GM23338 (cell line): ENCODE results near the gene ZSCAN32. TPM values are rescaled to one million over a fixed set of nuclear protein-coding genes. Genes with fewer than 3 reads are reported as not detected.

Experiments
- ATAC-seq: fragments of 200-7000 bp; cut with Tn5 transposase; 3 replicates; pipeline ENCODE4 v1.9.1; 2020
- DNase-seq: peaks from one replicate; pipeline ENCODE4 v3.0.0-alpha.2; 2015; ENCODE audit warnings: low spot score
- H2AFZ ChIP-seq: fragments of 200-600 bp; sonication (generic); 2 replicates; pipeline ENCODE4 v1.8.0; 2016; ENCODE audit warnings: antibody characterized with exemption, mild to moderate bottlenecking, moderate library complexity
- H3F3A ChIP-seq: fragments of 200-600 bp; sonication (generic); replicated peaks from 2 replicates; pipeline ENCODE4 v1.8.0; 2017; ENCODE audit warnings: antibody characterized with exemption, mixed run types, low read depth
- H3K27ac ChIP-seq: fragments of 200-600 bp; sonication (generic); 2 replicates; pipeline ENCODE4 v1.6.1; 2016; ENCODE audit warnings: low read depth
- H3K27me3 ChIP-seq: fragments of 200-600 bp; sonication (generic); 2 replicates; pipeline ENCODE4 v1.8.0; 2016; ENCODE audit warnings: mild to moderate bottlenecking, mixed run types, moderate library complexity; ENCODE audit not compliant: insufficient read depth
- H3K36me3 ChIP-seq: fragments of 200-600 bp; sonication (generic); 2 replicates; pipeline ENCODE4 v1.8.0; 2016; ENCODE audit warnings: mild to moderate bottlenecking; ENCODE audit not compliant: insufficient read depth
- H3K4me1 ChIP-seq: fragments of 200-600 bp; sonication (generic); 2 replicates; pipeline ENCODE4 v1.8.0; 2016; ENCODE audit warnings: mild to moderate bottlenecking, moderate library complexity; ENCODE audit not compliant: insufficient read depth
- H3K4me2 ChIP-seq: fragments of 200-600 bp; sonication (generic); 2 replicates; pipeline ENCODE4 v1.7.1; 2017; ENCODE audit warnings: mixed run types
- H3K4me3 ChIP-seq: fragments of 200-600 bp; sonication (generic); 2 replicates; pipeline ENCODE4 v1.6.1; 2016; ENCODE audit warnings: mixed run types
- H3K79me2 ChIP-seq: fragments of 200-600 bp; sonication (generic); replicated peaks from 2 replicates; pipeline ENCODE4 v1.8.0; 2017; ENCODE audit warnings: mild to moderate bottlenecking; ENCODE audit not compliant: insufficient read depth
- H3K9me2 ChIP-seq: fragments of 200-600 bp; sonication (generic); 2 replicates; pipeline ENCODE4 v1.8.0; 2017; ENCODE audit not compliant: insufficient read depth
- H4K20me1 ChIP-seq: fragments of 200-600 bp; sonication (generic); replicated peaks from 2 replicates; pipeline ENCODE4 v1.8.0; 2017; ENCODE audit warnings: mild to moderate bottlenecking; ENCODE audit not compliant: insufficient read depth
- H3K27ac Mint-ChIP-seq: 2 replicates; pipeline ENCODE4 v1.8.0; 2020; ENCODE audit warnings: inconsistent platforms, mild to moderate bottlenecking, moderate library complexity, mixed read lengths
- H3K27me3 Mint-ChIP-seq: 3 replicates; pipeline ENCODE4 v1.8.0; 2022; ENCODE audit warnings: low read depth, mild to moderate bottlenecking, moderate library complexity, mixed read lengths, inconsistent platforms; ENCODE audit not compliant: insufficient read depth, poor library complexity
- H3K36me3 Mint-ChIP-seq: 3 replicates; pipeline ENCODE4 v1.8.0; 2021; ENCODE audit warnings: low read depth, mild to moderate bottlenecking, inconsistent platforms, moderate library complexity, mixed read lengths
- H3K4me1 Mint-ChIP-seq: 3 replicates; pipeline ENCODE4 v1.8.0; 2020; ENCODE audit warnings: mild to moderate bottlenecking, inconsistent platforms, mixed read lengths
- H3K4me3 Mint-ChIP-seq: 3 replicates; pipeline ENCODE4 v1.8.0; 2021; ENCODE audit warnings: moderate library complexity, mild to moderate bottlenecking, inconsistent platforms, mixed read lengths
- H3K9me3 Mint-ChIP-seq: 3 replicates; pipeline ENCODE4 v1.8.0; 2020; ENCODE audit warnings: moderate library complexity, mild to moderate bottlenecking, inconsistent platforms, mixed read lengths
- CREB1 ChIP-seq: fragments of 250-450 bp; sonication (Bioruptor Pico); IDR thresholded peaks from 2 replicates; pipeline ENCODE4 v1.5.0; 2020; ENCODE audit warnings: low read depth, mild to moderate bottlenecking, moderate library complexity
- EZH2 ChIP-seq: fragments of 200-600 bp; sonication (generic); IDR thresholded peaks from one replicate; pipeline ENCODE4 v1.8.0; 2017; ENCODE audit warnings: antibody characterized with exemption, mild to moderate bottlenecking, low read depth; ENCODE audit not compliant: unreplicated experiment
- EZH2phosphoT487 ChIP-seq: fragments of 200-600 bp; sonication (generic); IDR thresholded peaks from one replicate; pipeline ENCODE4 v1.8.1; 2018; ENCODE audit warnings: antibody characterized with exemption; ENCODE audit not compliant: unreplicated experiment
- JUNB ChIP-seq: IDR thresholded peaks from one replicate; pipeline ENCODE4 v1.6.1; 2016; ENCODE audit warnings: antibody characterized with exemption; ENCODE audit not compliant: unreplicated experiment
- NANOG ChIP-seq: IDR thresholded peaks from 2 replicates; pipeline ENCODE4 v1.6.1; 2016; ENCODE audit warnings: antibody characterized with exemption, borderline replicate concordance
- POLR2AphosphoS5 ChIP-seq: IDR thresholded peaks from 2 replicates; pipeline ENCODE4 v1.6.1; 2016; ENCODE audit warnings: antibody characterized with exemption, low read depth
- REST ChIP-seq: IDR thresholded peaks from one replicate; pipeline ENCODE4 v1.6.1; 2018; ENCODE audit warnings: antibody characterized with exemption; ENCODE audit not compliant: unreplicated experiment
- STAT1 ChIP-seq: IDR thresholded peaks from one replicate; pipeline ENCODE4 v1.6.1; 2016; ENCODE audit warnings: antibody characterized with exemption; ENCODE audit not compliant: unreplicated experiment
- polyA plus RNA-seq: library from polyadenylated mRNA; unstranded; fragments of >200 nt; fragmentation: Nextera tagmentation; extraction: Ambion mirVana; gene quantifications from 2 replicates; pipeline ENCODE4 v1.2.1, GENCODE V29; 2016
- total RNA-seq: library from RNA; depleted of rRNA; stranded (reverse); fragments of >200 nt; shearing (Covaris generic); gene quantifications from 2 replicates; pipeline ENCODE4 v1.2.3, GENCODE V29; 2014
- TF ChIP-seq, protein P1 (sequence below), 2 experiments: fragments of 200-600 bp in 1 of 2; sonication (generic) in 1 of 2; conservative IDR thresholded peaks; 2 replicates each; pipeline versions ENCODE4 v1.5.1 to v1.6.1; 2016 to 2017; ENCODE audit warnings: antibody characterized with exemption in 2 of 2, low read depth in 2 of 2, mild to moderate bottlenecking in 2 of 2, moderate library complexity in 1 of 2
- TF ChIP-seq, protein P2 (sequence below): IDR thresholded peaks from 2 replicates; pipeline ENCODE4 v1.6.1; 2016; ENCODE audit warnings: antibody characterized with exemption
- TF ChIP-seq, protein P3 (sequence below): fragments of 250-450 bp; sonication (Bioruptor Pico); IDR thresholded peaks from 2 replicates; pipeline ENCODE4 v1.5.0; 2020; ENCODE audit warnings: mild to moderate bottlenecking, moderate library complexity

Gene ZSCAN32
- total and polyA plus RNA-seq, 2 experiments from 2014 or later = 11.7 to 19.2 TPM

GRCh38 chr16:3400446-3400778 is 392 bp downstream of the ZSCAN32 start:
- peaks cover 66% of the 10 kb centered on the region for H3K36me3 Mint-ChIP-seq
- no peaks in the 10 kb centered on the region; the same call in 1 of the 2 replicates for H3K4me1 ChIP-seq
- peaks cover 45% of the 10 kb centered on the region for H3K79me2 ChIP-seq
- H2AFZ ChIP-seq = peak overlapping the region; percentile 85
- H3K4me3 Mint-ChIP-seq = peak overlapping the region; percentile 98
- peaks cover 29% of the 10 kb centered on the region for H3K9me3 Mint-ChIP-seq
- no peaks in the 10 kb centered on the region; the same call in 1 of the 2 replicates for H4K20me1 ChIP-seq
- H3K9me2 ChIP-seq = peaks cover 4% of the 10 kb centered on the region; the same call in 1 of the 2 replicates
- H3K27ac ChIP-seq = peak overlapping the region; percentile 87
- DNase-seq = no peak
- H3K4me3 ChIP-seq = peak overlapping the region; percentile 89
- peaks cover 13% of the 10 kb centered on the region for H3K27me3 Mint-ChIP-seq
- H3K4me2 ChIP-seq = peak overlapping the region; percentile 89
- ATAC-seq = no peak
- TF ChIP-seq JUNB = no peak
- TF ChIP-seq, protein P1, sequence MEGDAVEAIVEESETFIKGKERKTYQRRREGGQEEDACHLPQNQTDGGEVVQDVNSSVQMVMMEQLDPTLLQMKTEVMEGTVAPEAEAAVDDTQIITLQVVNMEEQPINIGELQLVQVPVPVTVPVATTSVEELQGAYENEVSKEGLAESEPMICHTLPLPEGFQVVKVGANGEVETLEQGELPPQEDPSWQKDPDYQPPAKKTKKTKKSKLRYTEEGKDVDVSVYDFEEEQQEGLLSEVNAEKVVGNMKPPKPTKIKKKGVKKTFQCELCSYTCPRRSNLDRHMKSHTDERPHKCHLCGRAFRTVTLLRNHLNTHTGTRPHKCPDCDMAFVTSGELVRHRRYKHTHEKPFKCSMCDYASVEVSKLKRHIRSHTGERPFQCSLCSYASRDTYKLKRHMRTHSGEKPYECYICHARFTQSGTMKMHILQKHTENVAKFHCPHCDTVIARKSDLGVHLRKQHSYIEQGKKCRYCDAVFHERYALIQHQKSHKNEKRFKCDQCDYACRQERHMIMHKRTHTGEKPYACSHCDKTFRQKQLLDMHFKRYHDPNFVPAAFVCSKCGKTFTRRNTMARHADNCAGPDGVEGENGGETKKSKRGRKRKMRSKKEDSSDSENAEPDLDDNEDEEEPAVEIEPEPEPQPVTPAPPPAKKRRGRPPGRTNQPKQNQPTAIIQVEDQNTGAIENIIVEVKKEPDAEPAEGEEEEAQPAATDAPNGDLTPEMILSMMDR (conservative IDR thresholded peaks at IDR 0.05; ENCODE audit: low read depth in 2 of 2) = no peak
- TF ChIP-seq CREB1 (CRISPR knock-in tag) = no peak
- TF ChIP-seq NANOG = no peak
- no peak for TF ChIP-seq REST
- TF ChIP-seq STAT1 = no peak
- TF ChIP-seq EZH2 = no peak
- TF ChIP-seq, protein P2, sequence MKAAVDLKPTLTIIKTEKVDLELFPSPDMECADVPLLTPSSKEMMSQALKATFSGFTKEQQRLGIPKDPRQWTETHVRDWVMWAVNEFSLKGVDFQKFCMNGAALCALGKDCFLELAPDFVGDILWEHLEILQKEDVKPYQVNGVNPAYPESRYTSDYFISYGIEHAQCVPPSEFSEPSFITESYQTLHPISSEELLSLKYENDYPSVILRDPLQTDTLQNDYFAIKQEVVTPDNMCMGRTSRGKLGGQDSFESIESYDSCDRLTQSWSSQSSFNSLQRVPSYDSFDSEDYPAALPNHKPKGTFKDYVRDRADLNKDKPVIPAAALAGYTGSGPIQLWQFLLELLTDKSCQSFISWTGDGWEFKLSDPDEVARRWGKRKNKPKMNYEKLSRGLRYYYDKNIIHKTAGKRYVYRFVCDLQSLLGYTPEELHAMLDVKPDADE = no peak
- TF ChIP-seq, protein P3, sequence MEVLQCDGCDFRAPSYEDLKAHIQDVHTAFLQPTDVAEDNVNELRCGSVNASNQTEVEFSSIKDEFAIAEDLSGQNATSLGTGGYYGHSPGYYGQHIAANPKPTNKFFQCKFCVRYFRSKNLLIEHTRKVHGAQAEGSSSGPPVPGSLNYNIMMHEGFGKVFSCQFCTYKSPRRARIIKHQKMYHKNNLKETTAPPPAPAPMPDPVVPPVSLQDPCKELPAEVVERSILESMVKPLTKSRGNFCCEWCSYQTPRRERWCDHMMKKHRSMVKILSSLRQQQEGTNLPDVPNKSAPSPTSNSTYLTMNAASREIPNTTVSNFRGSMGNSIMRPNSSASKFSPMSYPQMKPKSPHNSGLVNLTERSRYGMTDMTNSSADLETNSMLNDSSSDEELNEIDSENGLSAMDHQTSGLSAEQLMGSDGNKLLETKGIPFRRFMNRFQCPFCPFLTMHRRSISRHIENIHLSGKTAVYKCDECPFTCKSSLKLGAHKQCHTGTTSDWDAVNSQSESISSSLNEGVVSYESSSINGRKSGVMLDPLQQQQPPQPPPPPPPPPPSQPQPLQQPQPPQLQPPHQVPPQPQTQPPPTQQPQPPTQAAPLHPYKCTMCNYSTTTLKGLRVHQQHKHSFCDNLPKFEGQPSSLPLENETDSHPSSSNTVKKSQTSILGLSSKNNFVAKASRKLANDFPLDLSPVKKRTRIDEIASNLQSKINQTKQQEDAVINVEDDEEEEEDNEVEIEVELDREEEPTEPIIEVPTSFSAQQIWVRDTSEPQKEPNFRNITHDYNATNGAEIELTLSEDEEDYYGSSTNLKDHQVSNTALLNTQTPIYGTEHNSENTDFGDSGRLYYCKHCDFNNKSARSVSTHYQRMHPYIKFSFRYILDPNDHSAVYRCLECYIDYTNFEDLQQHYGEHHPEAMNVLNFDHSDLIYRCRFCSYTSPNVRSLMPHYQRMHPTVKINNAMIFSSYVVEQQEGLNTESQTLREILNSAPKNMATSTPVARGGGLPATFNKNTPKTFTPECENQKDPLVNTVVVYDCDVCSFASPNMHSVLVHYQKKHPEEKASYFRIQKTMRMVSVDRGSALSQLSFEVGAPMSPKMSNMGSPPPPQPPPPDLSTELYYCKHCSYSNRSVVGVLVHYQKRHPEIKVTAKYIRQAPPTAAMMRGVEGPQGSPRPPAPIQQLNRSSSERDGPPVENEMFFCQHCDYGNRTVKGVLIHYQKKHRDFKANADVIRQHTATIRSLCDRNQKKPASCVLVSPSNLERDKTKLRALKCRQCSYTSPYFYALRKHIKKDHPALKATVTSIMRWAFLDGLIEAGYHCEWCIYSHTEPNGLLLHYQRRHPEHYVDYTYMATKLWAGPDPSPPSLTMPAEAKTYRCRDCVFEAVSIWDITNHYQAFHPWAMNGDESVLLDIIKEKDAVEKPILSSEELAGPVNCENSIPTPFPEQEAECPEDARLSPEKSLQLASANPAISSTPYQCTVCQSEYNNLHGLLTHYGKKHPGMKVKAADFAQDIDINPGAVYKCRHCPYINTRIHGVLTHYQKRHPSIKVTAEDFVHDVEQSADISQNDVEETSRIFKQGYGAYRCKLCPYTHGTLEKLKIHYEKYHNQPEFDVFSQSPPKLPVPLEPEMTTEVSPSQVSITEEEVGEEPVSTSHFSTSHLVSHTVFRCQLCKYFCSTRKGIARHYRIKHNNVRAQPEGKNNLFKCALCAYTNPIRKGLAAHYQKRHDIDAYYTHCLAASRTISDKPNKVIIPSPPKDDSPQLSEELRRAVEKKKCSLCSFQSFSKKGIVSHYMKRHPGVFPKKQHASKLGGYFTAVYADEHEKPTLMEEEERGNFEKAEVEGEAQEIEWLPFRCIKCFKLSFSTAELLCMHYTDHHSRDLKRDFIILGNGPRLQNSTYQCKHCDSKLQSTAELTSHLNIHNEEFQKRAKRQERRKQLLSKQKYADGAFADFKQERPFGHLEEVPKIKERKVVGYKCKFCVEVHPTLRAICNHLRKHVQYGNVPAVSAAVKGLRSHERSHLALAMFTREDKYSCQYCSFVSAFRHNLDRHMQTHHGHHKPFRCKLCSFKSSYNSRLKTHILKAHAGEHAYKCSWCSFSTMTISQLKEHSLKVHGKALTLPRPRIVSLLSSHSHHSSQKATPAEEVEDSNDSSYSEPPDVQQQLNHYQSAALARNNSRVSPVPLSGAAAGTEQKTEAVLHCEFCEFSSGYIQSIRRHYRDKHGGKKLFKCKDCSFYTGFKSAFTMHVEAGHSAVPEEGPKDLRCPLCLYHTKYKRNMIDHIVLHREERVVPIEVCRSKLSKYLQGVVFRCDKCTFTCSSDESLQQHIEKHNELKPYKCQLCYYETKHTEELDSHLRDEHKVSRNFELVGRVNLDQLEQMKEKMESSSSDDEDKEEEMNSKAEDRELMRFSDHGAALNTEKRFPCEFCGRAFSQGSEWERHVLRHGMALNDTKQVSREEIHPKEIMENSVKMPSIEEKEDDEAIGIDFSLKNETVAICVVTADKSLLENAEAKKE (CRISPR knock-in tag) = no peak
- no peak for TF ChIP-seq POLR2AphosphoS5
- no peak for TF ChIP-seq EZH2phosphoT487
- H3F3A ChIP-seq = peaks cover 4% of the 10 kb centered on the region; the same call in 1 of the 2 replicates
- peaks cover 11% of the 10 kb centered on the region for H3K36me3 ChIP-seq
- peak overlapping the region; percentile 87 for H3K27ac Mint-ChIP-seq
- H3K4me1 Mint-ChIP-seq = peaks cover 7% of the 10 kb centered on the region
- no peaks in the 10 kb centered on the region for H3K27me3 ChIP-seq
